Glutamatergic neuron (in vitro differentiated cells): ENCODE results near the gene MPI. TPM values are rescaled to one million over a fixed set of nuclear protein-coding genes. Genes with fewer than 3 reads are reported as not detected.

Source experiments
- DNase-seq: peaks from one replicate; pipeline ENCODE4 v3.0.0; 2022
- H3K27ac Mint-ChIP-seq: one replicate; pipeline ENCODE4 v1.8.0; 2020; ENCODE audit warnings: mild to moderate bottlenecking, mixed read lengths, inconsistent platforms; ENCODE audit not compliant: unreplicated experiment
- H3K27me3 Mint-ChIP-seq: one replicate; pipeline ENCODE4 v1.8.0; 2020; ENCODE audit warnings: mild to moderate bottlenecking, moderate library complexity, mixed read lengths, inconsistent platforms; ENCODE audit not compliant: unreplicated experiment
- H3K36me3 Mint-ChIP-seq: one replicate; pipeline ENCODE4 v1.8.0; 2020; ENCODE audit warnings: mild to moderate bottlenecking, mixed read lengths, inconsistent platforms; ENCODE audit not compliant: unreplicated experiment
- H3K4me1 Mint-ChIP-seq: one replicate; pipeline ENCODE4 v1.8.0; 2020; ENCODE audit warnings: mild to moderate bottlenecking, low read depth, mixed read lengths, inconsistent platforms; ENCODE audit not compliant: unreplicated experiment
- H3K4me3 Mint-ChIP-seq: one replicate; pipeline ENCODE4 v1.8.0; 2020; ENCODE audit warnings: mild to moderate bottlenecking, mixed read lengths, inconsistent platforms; ENCODE audit not compliant: unreplicated experiment
- H3K9me3 Mint-ChIP-seq: one replicate; pipeline ENCODE4 v1.8.0; 2020; ENCODE audit warnings: mild to moderate bottlenecking, moderate library complexity, mixed read lengths, inconsistent platforms; ENCODE audit not compliant: unreplicated experiment
- total RNA-seq: library from RNA; stranded (reverse); fragmentation: NEBNext Ultra II Directional; extraction: Animal tissue kit (Norgen Biotek cat#: 25700); gene quantifications from one replicate; pipeline ENCODE4 v1.2.1, GENCODE V29; 2021; ENCODE audit not compliant: unreplicated experiment
- TF ChIP-seq, protein P1 (sequence below): fragments of 200-600 bp; sonication (generic); IDR thresholded peaks from one replicate; pipeline ENCODE4 v1.5.0; 2021; ENCODE audit not compliant: partially characterized antibody, unreplicated experiment

MPI gene
- total RNA-seq, 1 donor from 2014 or later, result 33.1 TPM

DNA sequence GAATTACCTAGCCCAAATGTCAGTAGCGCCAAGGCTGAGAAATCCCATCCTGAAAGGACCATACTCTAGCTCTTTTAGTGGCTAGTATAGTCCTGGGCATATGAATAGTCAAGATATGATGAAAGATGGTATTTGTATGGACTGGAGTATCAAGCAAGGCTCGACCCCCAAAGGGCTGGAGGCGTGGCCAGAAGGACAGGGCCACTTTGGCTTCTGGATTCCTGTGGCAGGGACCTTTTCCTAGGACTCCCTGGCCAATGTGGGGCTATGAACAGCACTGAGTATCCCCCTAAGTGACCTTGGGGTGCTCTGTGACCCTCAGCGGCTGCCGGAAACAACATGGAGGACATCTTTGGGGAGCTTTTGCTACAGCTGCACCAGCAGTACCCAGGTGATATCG lies 6.0 kb downstream of the MPI start:
- Mint-ChIP-seq H3K4me1 (no peaks in the 10 kb centered on the region), H3K9me3 (peaks cover 1% of the 10 kb centered on the region), H3K27me3 (peaks cover 2% of the 10 kb centered on the region), H3K4me3 (no peak overlapping the region), H3K36me3 (peaks cover 3% of the 10 kb centered on the region), H3K27ac (no peak overlapping the region)
- no peak for DNase-seq
- TF ChIP-seq, protein P1, sequence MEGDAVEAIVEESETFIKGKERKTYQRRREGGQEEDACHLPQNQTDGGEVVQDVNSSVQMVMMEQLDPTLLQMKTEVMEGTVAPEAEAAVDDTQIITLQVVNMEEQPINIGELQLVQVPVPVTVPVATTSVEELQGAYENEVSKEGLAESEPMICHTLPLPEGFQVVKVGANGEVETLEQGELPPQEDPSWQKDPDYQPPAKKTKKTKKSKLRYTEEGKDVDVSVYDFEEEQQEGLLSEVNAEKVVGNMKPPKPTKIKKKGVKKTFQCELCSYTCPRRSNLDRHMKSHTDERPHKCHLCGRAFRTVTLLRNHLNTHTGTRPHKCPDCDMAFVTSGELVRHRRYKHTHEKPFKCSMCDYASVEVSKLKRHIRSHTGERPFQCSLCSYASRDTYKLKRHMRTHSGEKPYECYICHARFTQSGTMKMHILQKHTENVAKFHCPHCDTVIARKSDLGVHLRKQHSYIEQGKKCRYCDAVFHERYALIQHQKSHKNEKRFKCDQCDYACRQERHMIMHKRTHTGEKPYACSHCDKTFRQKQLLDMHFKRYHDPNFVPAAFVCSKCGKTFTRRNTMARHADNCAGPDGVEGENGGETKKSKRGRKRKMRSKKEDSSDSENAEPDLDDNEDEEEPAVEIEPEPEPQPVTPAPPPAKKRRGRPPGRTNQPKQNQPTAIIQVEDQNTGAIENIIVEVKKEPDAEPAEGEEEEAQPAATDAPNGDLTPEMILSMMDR, result no peak

- no peaks in the 10 kb centered on the region for H3K4me1 Mint-ChIP-seq
- peaks cover 2% of the 10 kb centered on the region for H3K27me3 Mint-ChIP-seq
- H3K36me3 Mint-ChIP-seq, result peaks cover 4% of the 10 kb centered on the region
- no peak overlapping the region for H3K27ac Mint-ChIP-seq
- peaks cover 1% of the 10 kb centered on the region for H3K9me3 Mint-ChIP-seq
- TF ChIP-seq, protein P1, result no peak
- no peak overlapping the region for H3K4me3 Mint-ChIP-seq
- DNase-seq, result no peak
These were observed 6.5 kb downstream of the MPI start for GRCh38 chr15:74896316-74896715.

GRCh38 chr15:74897300-74897701 lies 7.5 kb downstream of the MPI start:
- Mint-ChIP-seq H3K36me3 (peaks cover 4% of the 10 kb centered on the region), H3K4me3 (no peak overlapping the region), H3K27ac (no peak overlapping the region), H3K4me1 (no peaks in the 10 kb centered on the region), H3K27me3 (peaks cover 2% of the 10 kb centered on the region), H3K9me3 (peaks cover 1% of the 10 kb centered on the region)
- TF ChIP-seq, protein P1, result no peak
- DNase-seq, result no peak

DNA sequence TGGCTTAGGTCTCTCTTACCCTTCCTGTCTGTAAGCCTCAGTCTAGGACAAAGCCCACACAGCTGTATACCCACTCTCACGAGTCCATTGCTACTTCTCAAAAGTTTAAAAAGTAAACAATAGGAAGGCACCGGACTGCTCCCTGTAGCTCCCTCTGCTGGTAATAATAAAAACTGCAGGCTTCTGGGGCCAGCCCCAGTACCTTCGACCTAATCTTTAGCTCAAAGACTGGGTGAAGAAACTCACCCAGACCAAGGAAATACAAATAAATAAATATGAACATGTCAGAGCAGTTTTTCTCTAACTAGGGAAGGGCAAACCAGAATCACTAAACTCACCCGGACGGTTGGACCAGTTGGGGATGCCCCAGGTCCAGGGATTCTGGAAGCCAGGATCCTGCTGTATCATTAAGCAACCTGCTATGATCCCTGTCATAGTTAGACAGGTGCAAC lies 11.8 kb downstream of the MPI start:
- no peak overlapping the region for H3K27ac Mint-ChIP-seq
- H3K36me3 Mint-ChIP-seq, result peaks cover 4% of the 10 kb centered on the region
- H3K4me1 Mint-ChIP-seq, result peaks cover 10% of the 10 kb centered on the region
- peaks cover 12% of the 10 kb centered on the region for H3K9me3 Mint-ChIP-seq
- no peak overlapping the region for H3K4me3 Mint-ChIP-seq
- TF ChIP-seq, protein P1, result peak; percentile 96
- peak; percentile 61 for DNase-seq
- H3K27me3 Mint-ChIP-seq, result peaks cover 2% of the 10 kb centered on the region

GRCh38 chr15:74902295-74903075 lies 12.6 kb downstream of the MPI start:
- Mint-ChIP-seq H3K9me3 (peaks cover 14% of the 10 kb centered on the region), H3K4me3 (no peak overlapping the region), H3K36me3 (peaks cover 4% of the 10 kb centered on the region), H3K27me3 (peaks cover 5% of the 10 kb centered on the region), H3K27ac (no peak overlapping the region), H3K4me1 (peaks cover 17% of the 10 kb centered on the region)
- DNase-seq, result no peak
- TF ChIP-seq, protein P1, result no peak
